HEK293 (cell line): ENCODE measurements around the gene AHCYL1.
A peak's percentile ranks its signal among the peaks of the same experiment; 100 is the strongest.

Experiments used
- CTCF ChIA-PET: fragments of 350-600 bp; formaldehyde crosslinking; extraction: SDS; loops from one replicate; lab custom pipeline; 2021; ENCODE audit warnings: antibody characterized with exemption; lab: Yijun Ruan, JAX
- POLR2A ChIA-PET: fragments of 300-600 bp; formaldehyde crosslinking; extraction: SDS; loops from one replicate; lab custom pipeline; 2020; ENCODE audit warnings: antibody characterized with exemption, inconsistent platforms; lab: Yijun Ruan, JAX
- H3K27ac ChIP-seq: fragments of 200-500 bp; sonication (Bioruptor generic); 2 replicates; pipeline ENCODE4 v1.5.1; 2014; ENCODE audit warnings: low read depth, low read length, control low read depth, inconsistent platforms; ENCODE audit errors: extremely low read depth
- H3K36me3 ChIP-seq, 2 experiments: fragments of 200-500 bp in 1 of 2; sonication (Bioruptor generic) in 1 of 2; 1 replicate in 1 of 2; 2 replicates in 1 of 2; pipeline ENCODE4 v1.5.1; 2014 to 2017; ENCODE audit warnings: inconsistent platforms in 2 of 2, low read length in 2 of 2; ENCODE audit not compliant: control insufficient read depth in 2 of 2, insufficient read depth in 1 of 2
- H3K4me1 ChIP-seq: fragments of 200-500 bp; sonication (Bioruptor generic); 2 replicates; pipeline ENCODE4 v1.5.1; 2014; ENCODE audit warnings: mild to moderate bottlenecking, low read length, inconsistent platforms; ENCODE audit not compliant: control insufficient read depth, insufficient read depth
- H3K4me3 ChIP-seq: 2 replicates; pipeline ENCODE4 v1.5.1; 2011; ENCODE audit warnings: low read depth, mild to moderate bottlenecking, control low read depth, low read length, moderate library complexity
- H3K9me3 ChIP-seq: fragments of 200-500 bp; sonication (Bioruptor generic); 2 replicates; pipeline ENCODE4 v1.5.1; 2014; ENCODE audit warnings: low read depth, low read length, inconsistent platforms; ENCODE audit not compliant: control insufficient read depth, insufficient read depth
- EGR2 ChIP-seq: fragments of 450-650 bp; formaldehyde crosslinking; IDR thresholded peaks from 2 replicates; pipeline ENCODE4 v1.5.1; 2016; ENCODE audit warnings: low read depth, missing biosample characterization, missing genetic modification characterization
- HOXD13 ChIP-seq: sonication (generic); formaldehyde crosslinking; IDR thresholded peaks from 2 replicates; pipeline ENCODE4 v1.8.0; 2022; ENCODE audit warnings: missing genetic modification reagents, borderline replicate concordance
- KLF16 ChIP-seq: fragments of 450-650 bp; formaldehyde crosslinking; IDR thresholded peaks from 2 replicates; pipeline ENCODE4 v1.5.1; 2017; ENCODE audit warnings: missing biosample characterization, missing genetic modification characterization
- KLF7 ChIP-seq: fragments of 450-650 bp; formaldehyde crosslinking; IDR thresholded peaks from 2 replicates; pipeline ENCODE4 v1.5.1; 2016; ENCODE audit warnings: missing biosample characterization, missing genetic modification characterization, borderline replicate concordance
- MEIS1 ChIP-seq: sonication (generic); formaldehyde crosslinking; IDR thresholded peaks from 2 replicates; pipeline ENCODE4 v1.8.1; 2022; ENCODE audit warnings: missing genetic modification reagents, mild to moderate bottlenecking, borderline replicate concordance
- SP3 ChIP-seq: fragments of 450-650 bp; formaldehyde crosslinking; IDR thresholded peaks from 2 replicates; pipeline ENCODE4 v1.5.1; 2016; ENCODE audit warnings: missing biosample characterization, missing genetic modification characterization
- SP7 ChIP-seq: fragments of 450-650 bp; formaldehyde crosslinking; IDR thresholded peaks from 2 replicates; pipeline ENCODE4 v1.5.1; 2016; ENCODE audit warnings: missing biosample characterization, missing genetic modification characterization
- WT1 ChIP-seq: fragments of 450-650 bp; formaldehyde crosslinking; IDR thresholded peaks from 2 replicates; pipeline ENCODE4 v1.5.1; 2016; ENCODE audit warnings: missing biosample characterization, missing genetic modification characterization
- ZFHX2 ChIP-seq: fragments of 450-650 bp; formaldehyde crosslinking; conservative IDR thresholded peaks from 2 replicates; pipeline ENCODE4 v1.5.1; 2016; ENCODE audit warnings: missing biosample characterization, missing genetic modification characterization
- ZFP37 ChIP-seq: fragments of 450-650 bp; formaldehyde crosslinking; IDR thresholded peaks from 2 replicates; pipeline ENCODE4 v1.5.1; 2016; ENCODE audit warnings: missing biosample characterization, missing genetic modification characterization
- ZNF16 ChIP-seq: fragments of 450-650 bp; formaldehyde crosslinking; IDR thresholded peaks from 2 replicates; pipeline ENCODE4 v1.5.1; 2016; ENCODE audit warnings: low read depth, missing biosample characterization, missing genetic modification characterization
- ZNF19 ChIP-seq: fragments of 450-650 bp; formaldehyde crosslinking; IDR thresholded peaks from 2 replicates; pipeline ENCODE4; 2016; ENCODE audit warnings: missing biosample characterization, missing genetic modification characterization, low read depth
- ZNF214 ChIP-seq: fragments of 450-650 bp; formaldehyde crosslinking; IDR thresholded peaks from 2 replicates; pipeline ENCODE4 v1.5.1; 2017; ENCODE audit warnings: missing biosample characterization, mild to moderate bottlenecking, missing genetic modification characterization, borderline replicate concordance
- ZNF280D ChIP-seq: fragments of 450-650 bp; formaldehyde crosslinking; IDR thresholded peaks from 2 replicates; pipeline ENCODE4 v1.5.1; 2016; ENCODE audit warnings: missing biosample characterization, missing genetic modification characterization
- ZNF311 ChIP-seq: fragments of 450-650 bp; formaldehyde crosslinking; IDR thresholded peaks from 2 replicates; pipeline ENCODE4 v1.5.1; 2017; ENCODE audit warnings: missing biosample characterization, missing genetic modification characterization, borderline replicate concordance
- ZNF341 ChIP-seq: fragments of 450-650 bp; formaldehyde crosslinking; IDR thresholded peaks from 2 replicates; pipeline ENCODE4; 2016; ENCODE audit warnings: low read depth, missing biosample characterization, missing genetic modification characterization
- ZNF366 ChIP-seq: fragments of 450-650 bp; formaldehyde crosslinking; conservative IDR thresholded peaks from 2 replicates; pipeline ENCODE4 v1.5.1; 2016; ENCODE audit warnings: missing biosample characterization, missing genetic modification characterization
- ZNF521 ChIP-seq: fragments of 450-650 bp; formaldehyde crosslinking; IDR thresholded peaks from 2 replicates; pipeline ENCODE4 v1.5.1; 2017; ENCODE audit warnings: missing biosample characterization, mild to moderate bottlenecking, missing genetic modification characterization
- ZNF571 ChIP-seq: fragments of 450-650 bp; formaldehyde crosslinking; IDR thresholded peaks from 2 replicates; pipeline ENCODE4 v1.5.0; 2017; ENCODE audit warnings: missing biosample characterization, missing genetic modification characterization
- ZNF747 ChIP-seq: fragments of 450-650 bp; formaldehyde crosslinking; IDR thresholded peaks from 2 replicates; pipeline ENCODE4 v1.5.1; 2016; ENCODE audit warnings: missing biosample characterization, missing genetic modification characterization
- ZNF76 ChIP-seq: fragments of 450-650 bp; formaldehyde crosslinking; IDR thresholded peaks from 2 replicates; pipeline ENCODE4; 2016; ENCODE audit warnings: low read depth, missing biosample characterization, missing genetic modification characterization, borderline replicate concordance
- ZNF785 ChIP-seq: fragments of 450-650 bp; formaldehyde crosslinking; IDR thresholded peaks from 2 replicates; pipeline ENCODE4 v1.5.1; 2016; ENCODE audit warnings: missing biosample characterization, missing genetic modification characterization
- ZNF791 ChIP-seq: fragments of 450-650 bp; formaldehyde crosslinking; IDR thresholded peaks from 2 replicates; pipeline ENCODE4 v1.5.1; 2016; ENCODE audit warnings: missing biosample characterization, missing genetic modification characterization

Gene AHCYL1

GRCh38 chr1:110055493-110056284 lies 71.1 kb downstream of the AHCYL1 start:
- no peaks in the 10 kb centered on the region for H3K9me3 ChIP-seq
- ChIA-PET POLR2A (no interaction called here), CTCF (interaction anchor here (0.5 to 8.6 kb wide), 4 partner anchors 28 to 405 kb away, joined by 3 to 92 read pairs (median 6); no protein-coding TSS in a partner anchor)
- H3K4me1 ChIP-seq: no peaks in the 10 kb centered on the region
- no peak overlapping the region for H3K4me3 ChIP-seq
- H3K27ac ChIP-seq: no peak overlapping the region
- peaks cover 6 to 99% of the 10 kb centered on the region in 2 experiments for H3K36me3 ChIP-seq
- no peak for TF ChIP-seq ZNF16
- no peak for TF ChIP-seq ZNF19
- no peak for TF ChIP-seq ZNF366

DNA sequence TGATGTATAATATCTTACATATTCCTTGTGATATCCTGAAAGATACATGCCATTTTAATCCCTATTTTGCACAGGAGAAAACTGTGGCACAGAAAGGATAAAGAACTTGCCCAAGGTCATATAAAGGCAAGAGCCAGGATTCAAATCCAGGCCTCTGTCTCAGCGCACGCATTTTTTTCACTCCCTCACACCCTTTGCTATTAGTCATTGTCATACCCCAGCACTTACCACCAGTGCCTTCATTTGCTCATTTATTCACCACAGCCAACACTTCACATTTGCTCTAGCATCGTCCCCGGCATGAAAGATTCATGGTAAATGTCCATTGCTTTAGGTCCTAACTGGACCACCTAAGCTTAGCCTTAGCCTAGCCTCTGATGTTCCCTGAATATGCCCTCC lies 71.7 kb downstream of the AHCYL1 start:
- no peaks in the 10 kb centered on the region for H3K9me3 ChIP-seq
- no peak for TF ChIP-seq ZNF521 (tag by site-specific recombination)
- TF ChIP-seq ZFP37 (tag by site-specific recombination): no peak
- no peak overlapping the region for H3K27ac ChIP-seq
- H3K4me1 ChIP-seq: no peaks in the 10 kb centered on the region
- peaks cover 6 to 99% of the 10 kb centered on the region in 2 experiments for H3K36me3 ChIP-seq
- CTCF ChIA-PET: interaction anchor here (0.5 to 8.6 kb wide), 5 partner anchors 28 to 60 kb away, joined by 3 to 92 read pairs (median 8); no protein-coding TSS in a partner anchor
- H3K4me3 ChIP-seq: no peak overlapping the region
- POLR2A ChIA-PET: no interaction called here

DNA sequence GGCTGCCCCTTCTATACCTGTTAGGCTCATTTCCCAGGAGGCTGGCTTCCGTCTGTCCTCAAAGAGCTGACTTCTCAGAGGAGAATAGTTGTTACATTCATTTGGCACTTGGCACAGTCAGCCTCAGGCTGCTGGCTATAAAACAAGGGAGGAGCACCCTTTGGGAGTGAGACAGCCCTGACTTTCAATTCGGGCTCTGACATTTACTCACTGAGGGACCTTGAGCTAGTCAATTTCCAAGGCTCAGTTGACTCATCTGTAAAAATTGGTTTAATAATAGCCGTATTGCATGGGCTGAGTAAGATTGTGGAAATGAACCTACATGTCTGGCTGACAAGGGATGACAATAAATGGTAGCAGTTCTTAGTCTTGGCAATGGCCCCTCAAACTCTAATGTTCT lies 72.2 kb downstream of the AHCYL1 start:
- H3K9me3 ChIP-seq: no peaks in the 10 kb centered on the region
- H3K27ac ChIP-seq: no peak overlapping the region
- TF ChIP-seq ZNF571: no peak
- TF ChIP-seq ZNF341: no peak
- no peaks in the 10 kb centered on the region for H3K4me1 ChIP-seq
- H3K36me3 ChIP-seq: peaks cover 6 to 98% of the 10 kb centered on the region in 2 experiments
- ChIA-PET POLR2A (no interaction called here), CTCF (interaction anchor here (0.8 to 8.6 kb wide), 6 partner anchors 10 to 60 kb away, joined by 3 to 92 read pairs (median 8); no protein-coding TSS in a partner anchor)
- no peak overlapping the region for H3K4me3 ChIP-seq

DNA sequence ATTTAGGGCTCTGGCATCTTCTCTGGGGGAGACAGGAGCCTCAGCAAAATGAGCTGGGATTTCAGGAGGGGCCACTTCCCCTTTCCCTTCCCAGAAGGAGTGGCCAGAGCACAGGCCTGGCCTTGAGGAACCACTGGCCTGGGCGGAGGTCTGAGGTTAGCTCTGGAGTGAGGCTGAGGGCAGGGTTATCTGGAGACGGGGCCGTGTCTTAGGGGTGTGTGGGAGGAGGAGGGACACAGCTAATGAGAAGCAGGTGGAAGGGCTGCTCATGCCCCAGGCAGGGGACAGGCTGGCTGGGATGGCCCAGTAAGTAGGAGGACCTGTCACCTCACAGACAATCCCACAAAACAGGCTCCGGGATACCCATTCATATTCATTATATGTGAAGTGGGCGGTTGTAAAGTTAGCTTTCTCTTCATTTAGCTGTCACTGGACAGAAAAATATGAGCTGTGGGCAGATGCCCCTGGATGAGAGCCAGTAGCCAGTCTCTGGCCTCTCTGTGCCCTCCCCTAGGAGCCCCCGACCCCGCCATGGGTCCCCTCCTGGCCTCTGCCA lies 73.5 kb downstream of the AHCYL1 start:
- Histone ChIP-seq H3K4me1 (no peaks in the 10 kb centered on the region), H3K9me3 (no peaks in the 10 kb centered on the region)
- POLR2A ChIA-PET: no interaction called here
- TF ChIP-seq WT1 (tag by site-specific recombination): no peak
- TF ChIP-seq ZNF366: no peak
- TF ChIP-seq ZFHX2 (tag by site-specific recombination): peak; percentile 91
- no peak for TF ChIP-seq MEIS1 (CRISPR knock-in tag)
- no peak for TF ChIP-seq ZNF280D (tag by site-specific recombination)
- TF ChIP-seq HOXD13 (CRISPR knock-in tag): no peak
- peak; percentile 90 for TF ChIP-seq EGR2
- TF ChIP-seq KLF7: no peak
- no peak for TF ChIP-seq ZNF311 (tag by site-specific recombination)
- TF ChIP-seq SP7 (tag by site-specific recombination): peak; percentile 83
- TF ChIP-seq ZNF76 (tag by site-specific recombination): no peak
- no peak for TF ChIP-seq ZNF747
- TF ChIP-seq SP3 (tag by site-specific recombination): no peak
- TF ChIP-seq ZNF791 (tag by site-specific recombination): no peak
- TF ChIP-seq ZNF571: no peak
- TF ChIP-seq ZNF214: no peak
- TF ChIP-seq ZNF785 (tag by site-specific recombination): no peak
- no peak for TF ChIP-seq KLF16 (tag by site-specific recombination)
- TF ChIP-seq, all 188 proteins: peak for 3
- H3K27ac ChIP-seq: no peak overlapping the region
- peaks cover 0 to 96% of the 10 kb centered on the region in 2 experiments; a peak in 2 of 3 replicates for H3K36me3 ChIP-seq
- CTCF ChIA-PET: interaction anchor here (1.2 to 8.6 kb wide), 4 partner anchors 9 to 55 kb away, joined by 3 to 92 read pairs (median 10); no protein-coding TSS in a partner anchor
- H3K4me3 ChIP-seq: no peak overlapping the region
